GM23338 (cell line): ENCODE measurements around the gene SERGEF. TPM values are rescaled to one million over a fixed set of nuclear protein-coding genes. Genes with fewer than 3 reads are reported as not detected.

ENCODE experiments used
- ATAC-seq: fragments of 200-7000 bp; cut with Tn5 transposase; 3 replicates; pipeline ENCODE4 v1.9.1; 2020
- DNase-seq: peaks from one replicate; pipeline ENCODE4 v3.0.0-alpha.2; 2015; ENCODE audit warnings: low spot score
- H2AFZ ChIP-seq: fragments of 200-600 bp; sonication (generic); 2 replicates; pipeline ENCODE4 v1.8.0; 2016; ENCODE audit warnings: antibody characterized with exemption, mild to moderate bottlenecking, moderate library complexity
- H3F3A ChIP-seq: fragments of 200-600 bp; sonication (generic); replicated peaks from 2 replicates; pipeline ENCODE4 v1.8.0; 2017; ENCODE audit warnings: antibody characterized with exemption, mixed run types, low read depth
- H3K27ac ChIP-seq: fragments of 200-600 bp; sonication (generic); 2 replicates; pipeline ENCODE4 v1.6.1; 2016; ENCODE audit warnings: low read depth
- H3K27me3 ChIP-seq: fragments of 200-600 bp; sonication (generic); 2 replicates; pipeline ENCODE4 v1.8.0; 2016; ENCODE audit warnings: mild to moderate bottlenecking, mixed run types, moderate library complexity; ENCODE audit not compliant: insufficient read depth
- H3K36me3 ChIP-seq: fragments of 200-600 bp; sonication (generic); 2 replicates; pipeline ENCODE4 v1.8.0; 2016; ENCODE audit warnings: mild to moderate bottlenecking; ENCODE audit not compliant: insufficient read depth
- H3K4me1 ChIP-seq: fragments of 200-600 bp; sonication (generic); 2 replicates; pipeline ENCODE4 v1.8.0; 2016; ENCODE audit warnings: mild to moderate bottlenecking, moderate library complexity; ENCODE audit not compliant: insufficient read depth
- H3K4me2 ChIP-seq: fragments of 200-600 bp; sonication (generic); 2 replicates; pipeline ENCODE4 v1.7.1; 2017; ENCODE audit warnings: mixed run types
- H3K4me3 ChIP-seq: fragments of 200-600 bp; sonication (generic); 2 replicates; pipeline ENCODE4 v1.6.1; 2016; ENCODE audit warnings: mixed run types
- H3K79me2 ChIP-seq: fragments of 200-600 bp; sonication (generic); replicated peaks from 2 replicates; pipeline ENCODE4 v1.8.0; 2017; ENCODE audit warnings: mild to moderate bottlenecking; ENCODE audit not compliant: insufficient read depth
- H3K9me2 ChIP-seq: fragments of 200-600 bp; sonication (generic); 2 replicates; pipeline ENCODE4 v1.8.0; 2017; ENCODE audit not compliant: insufficient read depth
- H4K20me1 ChIP-seq: fragments of 200-600 bp; sonication (generic); replicated peaks from 2 replicates; pipeline ENCODE4 v1.8.0; 2017; ENCODE audit warnings: mild to moderate bottlenecking; ENCODE audit not compliant: insufficient read depth
- H3K27ac Mint-ChIP-seq: 2 replicates; pipeline ENCODE4 v1.8.0; 2020; ENCODE audit warnings: inconsistent platforms, mild to moderate bottlenecking, moderate library complexity, mixed read lengths
- H3K27me3 Mint-ChIP-seq: 3 replicates; pipeline ENCODE4 v1.8.0; 2022; ENCODE audit warnings: low read depth, mild to moderate bottlenecking, moderate library complexity, mixed read lengths, inconsistent platforms; ENCODE audit not compliant: insufficient read depth, poor library complexity
- H3K36me3 Mint-ChIP-seq: 3 replicates; pipeline ENCODE4 v1.8.0; 2021; ENCODE audit warnings: low read depth, mild to moderate bottlenecking, inconsistent platforms, moderate library complexity, mixed read lengths
- H3K4me1 Mint-ChIP-seq: 3 replicates; pipeline ENCODE4 v1.8.0; 2020; ENCODE audit warnings: mild to moderate bottlenecking, inconsistent platforms, mixed read lengths
- H3K4me3 Mint-ChIP-seq: 3 replicates; pipeline ENCODE4 v1.8.0; 2021; ENCODE audit warnings: moderate library complexity, mild to moderate bottlenecking, inconsistent platforms, mixed read lengths
- H3K9me3 Mint-ChIP-seq: 3 replicates; pipeline ENCODE4 v1.8.0; 2020; ENCODE audit warnings: moderate library complexity, mild to moderate bottlenecking, inconsistent platforms, mixed read lengths
- CREB1 ChIP-seq: fragments of 250-450 bp; sonication (Bioruptor Pico); IDR thresholded peaks from 2 replicates; pipeline ENCODE4 v1.5.0; 2020; ENCODE audit warnings: low read depth, mild to moderate bottlenecking, moderate library complexity
- EZH2 ChIP-seq: fragments of 200-600 bp; sonication (generic); IDR thresholded peaks from one replicate; pipeline ENCODE4 v1.8.0; 2017; ENCODE audit warnings: antibody characterized with exemption, mild to moderate bottlenecking, low read depth; ENCODE audit not compliant: unreplicated experiment
- EZH2phosphoT487 ChIP-seq: fragments of 200-600 bp; sonication (generic); IDR thresholded peaks from one replicate; pipeline ENCODE4 v1.8.1; 2018; ENCODE audit warnings: antibody characterized with exemption; ENCODE audit not compliant: unreplicated experiment
- JUNB ChIP-seq: IDR thresholded peaks from one replicate; pipeline ENCODE4 v1.6.1; 2016; ENCODE audit warnings: antibody characterized with exemption; ENCODE audit not compliant: unreplicated experiment
- NANOG ChIP-seq: IDR thresholded peaks from 2 replicates; pipeline ENCODE4 v1.6.1; 2016; ENCODE audit warnings: antibody characterized with exemption, borderline replicate concordance
- POLR2AphosphoS5 ChIP-seq: IDR thresholded peaks from 2 replicates; pipeline ENCODE4 v1.6.1; 2016; ENCODE audit warnings: antibody characterized with exemption, low read depth
- STAT1 ChIP-seq: IDR thresholded peaks from one replicate; pipeline ENCODE4 v1.6.1; 2016; ENCODE audit warnings: antibody characterized with exemption; ENCODE audit not compliant: unreplicated experiment
- ZNF114 ChIP-seq: fragments of 250-450 bp; sonication (Bioruptor Pico); IDR thresholded peaks from 2 replicates; pipeline ENCODE4 v1.5.0; 2020; ENCODE audit warnings: mild to moderate bottlenecking, moderate library complexity
- ZNF331 ChIP-seq: fragments of 250-450 bp; sonication (Bioruptor Pico); IDR thresholded peaks from 2 replicates; pipeline ENCODE4 v1.5.0; 2020; ENCODE audit warnings: low read depth, mild to moderate bottlenecking, moderate library complexity
- polyA plus RNA-seq: library from polyadenylated mRNA; unstranded; fragments of >200 nt; fragmentation: Nextera tagmentation; extraction: Ambion mirVana; gene quantifications from 2 replicates; pipeline ENCODE4 v1.2.1, GENCODE V29; 2016
- total RNA-seq: library from RNA; depleted of rRNA; stranded (reverse); fragments of >200 nt; shearing (Covaris generic); gene quantifications from 2 replicates; pipeline ENCODE4 v1.2.3, GENCODE V29; 2014
- TF ChIP-seq, protein P1 (sequence below): fragments of 250-450 bp; sonication (Bioruptor Pico); IDR thresholded peaks from 2 replicates; pipeline ENCODE4 v1.5.0; 2020; ENCODE audit warnings: mild to moderate bottlenecking, moderate library complexity
- TF ChIP-seq, protein P2 (sequence below), 2 experiments: fragments of 200-600 bp in 1 of 2; sonication (generic) in 1 of 2; conservative IDR thresholded peaks; 2 replicates each; pipeline versions ENCODE4 v1.5.1 to v1.6.1; 2016 to 2017; ENCODE audit warnings: antibody characterized with exemption in 2 of 2, low read depth in 2 of 2, mild to moderate bottlenecking in 2 of 2, moderate library complexity in 1 of 2
- TF ChIP-seq, protein P3 (sequence below): IDR thresholded peaks from 2 replicates; pipeline ENCODE4 v1.6.1; 2016; ENCODE audit warnings: antibody characterized with exemption
- TF ChIP-seq, protein P4 (sequence below): IDR thresholded peaks from one replicate; pipeline ENCODE4 v1.6.1; 2018; ENCODE audit warnings: antibody characterized with exemption; ENCODE audit not compliant: unreplicated experiment

SERGEF gene
- total and polyA plus RNA-seq, 2 experiments from 2014 or later = 24.2 to 27.9 TPM

DNA sequence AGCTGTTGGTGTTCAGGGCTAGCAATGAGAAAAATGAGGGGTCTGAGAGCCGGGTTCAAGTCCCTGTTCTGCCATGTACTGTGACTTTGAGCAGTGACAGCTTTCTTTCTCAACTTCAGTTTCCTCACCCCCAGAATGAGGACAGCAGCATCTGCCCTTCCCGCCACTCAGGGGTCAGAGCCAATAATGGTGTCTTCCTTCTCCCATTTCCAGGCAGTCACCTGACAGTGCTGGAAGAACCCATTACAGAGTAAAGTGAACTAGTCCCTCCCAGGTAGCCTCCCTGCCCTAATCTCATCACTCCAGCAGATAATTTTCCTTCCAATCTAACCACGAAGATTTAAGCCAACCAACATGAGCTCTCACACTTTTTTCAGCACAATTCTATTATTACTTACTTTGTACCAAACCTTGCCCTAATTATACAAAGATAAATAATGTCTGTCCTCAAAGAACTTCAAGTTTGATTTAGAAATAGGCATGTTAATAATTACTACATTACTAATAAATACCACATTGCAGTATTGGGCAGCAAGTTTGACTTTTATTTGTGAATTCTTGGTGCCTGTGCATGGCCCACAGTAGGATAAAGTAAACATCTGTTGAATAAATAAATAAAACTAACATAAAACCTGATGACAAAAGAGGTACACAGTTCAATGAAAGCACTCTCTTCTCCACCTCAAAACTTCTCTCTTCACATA, 61.0 kb downstream of the SERGEF start:
- Histone ChIP-seq H3K79me2 (no peaks in the 10 kb centered on the region), H3K4me1 (no peaks in the 10 kb centered on the region), H3K4me3 (no peak overlapping the region), H3F3A (no peaks in the 10 kb centered on the region), H3K4me2 (no peak overlapping the region), H2AFZ (no peak overlapping the region), H3K9me2 (no peaks in the 10 kb centered on the region), H3K27me3 (no peaks in the 10 kb centered on the region), H3K36me3 (no peaks in the 10 kb centered on the region), H4K20me1 (no peaks in the 10 kb centered on the region), H3K27ac (no peak overlapping the region)
- ATAC-seq = no peak
- Mint-ChIP-seq H3K9me3 (no peaks in the 10 kb centered on the region), H3K27ac (no peak overlapping the region), H3K4me1 (no peaks in the 10 kb centered on the region), H3K4me3 (no peak overlapping the region), H3K27me3 (no peaks in the 10 kb centered on the region), H3K36me3 (no peaks in the 10 kb centered on the region)
- DNase-seq = no peak
- no peak for TF ChIP-seq CREB1 (CRISPR knock-in tag)
- TF ChIP-seq JUNB = no peak
- TF ChIP-seq, protein P1, sequence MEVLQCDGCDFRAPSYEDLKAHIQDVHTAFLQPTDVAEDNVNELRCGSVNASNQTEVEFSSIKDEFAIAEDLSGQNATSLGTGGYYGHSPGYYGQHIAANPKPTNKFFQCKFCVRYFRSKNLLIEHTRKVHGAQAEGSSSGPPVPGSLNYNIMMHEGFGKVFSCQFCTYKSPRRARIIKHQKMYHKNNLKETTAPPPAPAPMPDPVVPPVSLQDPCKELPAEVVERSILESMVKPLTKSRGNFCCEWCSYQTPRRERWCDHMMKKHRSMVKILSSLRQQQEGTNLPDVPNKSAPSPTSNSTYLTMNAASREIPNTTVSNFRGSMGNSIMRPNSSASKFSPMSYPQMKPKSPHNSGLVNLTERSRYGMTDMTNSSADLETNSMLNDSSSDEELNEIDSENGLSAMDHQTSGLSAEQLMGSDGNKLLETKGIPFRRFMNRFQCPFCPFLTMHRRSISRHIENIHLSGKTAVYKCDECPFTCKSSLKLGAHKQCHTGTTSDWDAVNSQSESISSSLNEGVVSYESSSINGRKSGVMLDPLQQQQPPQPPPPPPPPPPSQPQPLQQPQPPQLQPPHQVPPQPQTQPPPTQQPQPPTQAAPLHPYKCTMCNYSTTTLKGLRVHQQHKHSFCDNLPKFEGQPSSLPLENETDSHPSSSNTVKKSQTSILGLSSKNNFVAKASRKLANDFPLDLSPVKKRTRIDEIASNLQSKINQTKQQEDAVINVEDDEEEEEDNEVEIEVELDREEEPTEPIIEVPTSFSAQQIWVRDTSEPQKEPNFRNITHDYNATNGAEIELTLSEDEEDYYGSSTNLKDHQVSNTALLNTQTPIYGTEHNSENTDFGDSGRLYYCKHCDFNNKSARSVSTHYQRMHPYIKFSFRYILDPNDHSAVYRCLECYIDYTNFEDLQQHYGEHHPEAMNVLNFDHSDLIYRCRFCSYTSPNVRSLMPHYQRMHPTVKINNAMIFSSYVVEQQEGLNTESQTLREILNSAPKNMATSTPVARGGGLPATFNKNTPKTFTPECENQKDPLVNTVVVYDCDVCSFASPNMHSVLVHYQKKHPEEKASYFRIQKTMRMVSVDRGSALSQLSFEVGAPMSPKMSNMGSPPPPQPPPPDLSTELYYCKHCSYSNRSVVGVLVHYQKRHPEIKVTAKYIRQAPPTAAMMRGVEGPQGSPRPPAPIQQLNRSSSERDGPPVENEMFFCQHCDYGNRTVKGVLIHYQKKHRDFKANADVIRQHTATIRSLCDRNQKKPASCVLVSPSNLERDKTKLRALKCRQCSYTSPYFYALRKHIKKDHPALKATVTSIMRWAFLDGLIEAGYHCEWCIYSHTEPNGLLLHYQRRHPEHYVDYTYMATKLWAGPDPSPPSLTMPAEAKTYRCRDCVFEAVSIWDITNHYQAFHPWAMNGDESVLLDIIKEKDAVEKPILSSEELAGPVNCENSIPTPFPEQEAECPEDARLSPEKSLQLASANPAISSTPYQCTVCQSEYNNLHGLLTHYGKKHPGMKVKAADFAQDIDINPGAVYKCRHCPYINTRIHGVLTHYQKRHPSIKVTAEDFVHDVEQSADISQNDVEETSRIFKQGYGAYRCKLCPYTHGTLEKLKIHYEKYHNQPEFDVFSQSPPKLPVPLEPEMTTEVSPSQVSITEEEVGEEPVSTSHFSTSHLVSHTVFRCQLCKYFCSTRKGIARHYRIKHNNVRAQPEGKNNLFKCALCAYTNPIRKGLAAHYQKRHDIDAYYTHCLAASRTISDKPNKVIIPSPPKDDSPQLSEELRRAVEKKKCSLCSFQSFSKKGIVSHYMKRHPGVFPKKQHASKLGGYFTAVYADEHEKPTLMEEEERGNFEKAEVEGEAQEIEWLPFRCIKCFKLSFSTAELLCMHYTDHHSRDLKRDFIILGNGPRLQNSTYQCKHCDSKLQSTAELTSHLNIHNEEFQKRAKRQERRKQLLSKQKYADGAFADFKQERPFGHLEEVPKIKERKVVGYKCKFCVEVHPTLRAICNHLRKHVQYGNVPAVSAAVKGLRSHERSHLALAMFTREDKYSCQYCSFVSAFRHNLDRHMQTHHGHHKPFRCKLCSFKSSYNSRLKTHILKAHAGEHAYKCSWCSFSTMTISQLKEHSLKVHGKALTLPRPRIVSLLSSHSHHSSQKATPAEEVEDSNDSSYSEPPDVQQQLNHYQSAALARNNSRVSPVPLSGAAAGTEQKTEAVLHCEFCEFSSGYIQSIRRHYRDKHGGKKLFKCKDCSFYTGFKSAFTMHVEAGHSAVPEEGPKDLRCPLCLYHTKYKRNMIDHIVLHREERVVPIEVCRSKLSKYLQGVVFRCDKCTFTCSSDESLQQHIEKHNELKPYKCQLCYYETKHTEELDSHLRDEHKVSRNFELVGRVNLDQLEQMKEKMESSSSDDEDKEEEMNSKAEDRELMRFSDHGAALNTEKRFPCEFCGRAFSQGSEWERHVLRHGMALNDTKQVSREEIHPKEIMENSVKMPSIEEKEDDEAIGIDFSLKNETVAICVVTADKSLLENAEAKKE (CRISPR knock-in tag) = no peak
- TF ChIP-seq STAT1 = no peak
- no peak for TF ChIP-seq ZNF331 (CRISPR knock-in tag)
- TF ChIP-seq EZH2phosphoT487 = no peak
- TF ChIP-seq, protein P2, sequence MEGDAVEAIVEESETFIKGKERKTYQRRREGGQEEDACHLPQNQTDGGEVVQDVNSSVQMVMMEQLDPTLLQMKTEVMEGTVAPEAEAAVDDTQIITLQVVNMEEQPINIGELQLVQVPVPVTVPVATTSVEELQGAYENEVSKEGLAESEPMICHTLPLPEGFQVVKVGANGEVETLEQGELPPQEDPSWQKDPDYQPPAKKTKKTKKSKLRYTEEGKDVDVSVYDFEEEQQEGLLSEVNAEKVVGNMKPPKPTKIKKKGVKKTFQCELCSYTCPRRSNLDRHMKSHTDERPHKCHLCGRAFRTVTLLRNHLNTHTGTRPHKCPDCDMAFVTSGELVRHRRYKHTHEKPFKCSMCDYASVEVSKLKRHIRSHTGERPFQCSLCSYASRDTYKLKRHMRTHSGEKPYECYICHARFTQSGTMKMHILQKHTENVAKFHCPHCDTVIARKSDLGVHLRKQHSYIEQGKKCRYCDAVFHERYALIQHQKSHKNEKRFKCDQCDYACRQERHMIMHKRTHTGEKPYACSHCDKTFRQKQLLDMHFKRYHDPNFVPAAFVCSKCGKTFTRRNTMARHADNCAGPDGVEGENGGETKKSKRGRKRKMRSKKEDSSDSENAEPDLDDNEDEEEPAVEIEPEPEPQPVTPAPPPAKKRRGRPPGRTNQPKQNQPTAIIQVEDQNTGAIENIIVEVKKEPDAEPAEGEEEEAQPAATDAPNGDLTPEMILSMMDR (conservative IDR thresholded peaks at IDR 0.05; ENCODE audit: low read depth in 2 of 2) = no peak
- no peak for TF ChIP-seq POLR2AphosphoS5
- TF ChIP-seq EZH2 = no peak
- no peak for TF ChIP-seq NANOG
- TF ChIP-seq, protein P3, sequence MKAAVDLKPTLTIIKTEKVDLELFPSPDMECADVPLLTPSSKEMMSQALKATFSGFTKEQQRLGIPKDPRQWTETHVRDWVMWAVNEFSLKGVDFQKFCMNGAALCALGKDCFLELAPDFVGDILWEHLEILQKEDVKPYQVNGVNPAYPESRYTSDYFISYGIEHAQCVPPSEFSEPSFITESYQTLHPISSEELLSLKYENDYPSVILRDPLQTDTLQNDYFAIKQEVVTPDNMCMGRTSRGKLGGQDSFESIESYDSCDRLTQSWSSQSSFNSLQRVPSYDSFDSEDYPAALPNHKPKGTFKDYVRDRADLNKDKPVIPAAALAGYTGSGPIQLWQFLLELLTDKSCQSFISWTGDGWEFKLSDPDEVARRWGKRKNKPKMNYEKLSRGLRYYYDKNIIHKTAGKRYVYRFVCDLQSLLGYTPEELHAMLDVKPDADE = no peak
- TF ChIP-seq ZNF114 = no peak
- TF ChIP-seq, protein P4, sequence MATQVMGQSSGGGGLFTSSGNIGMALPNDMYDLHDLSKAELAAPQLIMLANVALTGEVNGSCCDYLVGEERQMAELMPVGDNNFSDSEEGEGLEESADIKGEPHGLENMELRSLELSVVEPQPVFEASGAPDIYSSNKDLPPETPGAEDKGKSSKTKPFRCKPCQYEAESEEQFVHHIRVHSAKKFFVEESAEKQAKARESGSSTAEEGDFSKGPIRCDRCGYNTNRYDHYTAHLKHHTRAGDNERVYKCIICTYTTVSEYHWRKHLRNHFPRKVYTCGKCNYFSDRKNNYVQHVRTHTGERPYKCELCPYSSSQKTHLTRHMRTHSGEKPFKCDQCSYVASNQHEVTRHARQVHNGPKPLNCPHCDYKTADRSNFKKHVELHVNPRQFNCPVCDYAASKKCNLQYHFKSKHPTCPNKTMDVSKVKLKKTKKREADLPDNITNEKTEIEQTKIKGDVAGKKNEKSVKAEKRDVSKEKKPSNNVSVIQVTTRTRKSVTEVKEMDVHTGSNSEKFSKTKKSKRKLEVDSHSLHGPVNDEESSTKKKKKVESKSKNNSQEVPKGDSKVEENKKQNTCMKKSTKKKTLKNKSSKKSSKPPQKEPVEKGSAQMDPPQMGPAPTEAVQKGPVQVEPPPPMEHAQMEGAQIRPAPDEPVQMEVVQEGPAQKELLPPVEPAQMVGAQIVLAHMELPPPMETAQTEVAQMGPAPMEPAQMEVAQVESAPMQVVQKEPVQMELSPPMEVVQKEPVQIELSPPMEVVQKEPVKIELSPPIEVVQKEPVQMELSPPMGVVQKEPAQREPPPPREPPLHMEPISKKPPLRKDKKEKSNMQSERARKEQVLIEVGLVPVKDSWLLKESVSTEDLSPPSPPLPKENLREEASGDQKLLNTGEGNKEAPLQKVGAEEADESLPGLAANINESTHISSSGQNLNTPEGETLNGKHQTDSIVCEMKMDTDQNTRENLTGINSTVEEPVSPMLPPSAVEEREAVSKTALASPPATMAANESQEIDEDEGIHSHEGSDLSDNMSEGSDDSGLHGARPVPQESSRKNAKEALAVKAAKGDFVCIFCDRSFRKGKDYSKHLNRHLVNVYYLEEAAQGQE = no peak
